GM04504 (cell line): ENCODE results near the gene DSC2.

Experiments used
- DNase-seq: peaks from one replicate; pipeline ENCODE4 v3.0.0-alpha.2; 2012; ENCODE audit warnings: low read depth

The DSC2 gene

GRCh38 chr18:31098878-31099277 lies 3.3 kb downstream of the DSC2 start:
- no peak for DNase-seq

- no peak for DNase-seq
Measured at GRCh38 chr18:31097666-31098065, 4.6 kb downstream of the DSC2 start.

GRCh38 chr18:31093880-31094279 lies 8.3 kb downstream of the DSC2 start:
- no peak for DNase-seq

GRCh38 chr18:31093294-31093693 lies 8.9 kb downstream of the DSC2 start:
- no peak for DNase-seq

GRCh38 chr18:31091350-31091749 lies 10.9 kb downstream of the DSC2 start:
- DNase-seq, result no peak

GRCh38 chr18:31088532-31088931 lies 13.7 kb downstream of the DSC2 start:
- DNase-seq, result no peak

- DNase-seq, result no peak
Measured at GRCh38 chr18:31079973-31080372, 22.2 kb downstream of the DSC2 start.

GRCh38 chr18:31077878-31078277 lies 24.3 kb downstream of the DSC2 start:
- DNase-seq, result no peak

GRCh38 chr18:31072175-31072574 lies 30.0 kb downstream of the DSC2 start:
- no peak for DNase-seq

- DNase-seq, result no peak
Measured at GRCh38 chr18:31070206-31070605, 32.0 kb downstream of the DSC2 start.

GRCh38 chr18:31066266-31066665 lies 36.0 kb downstream of the DSC2 start:
- no peak for DNase-seq

GRCh38 chr18:31065036-31065773 lies 37.0 kb downstream of the DSC2 start:
- no peak for DNase-seq

- no peak for DNase-seq
Measured at GRCh38 chr18:31064130-31064529, 38.1 kb downstream of the DSC2 start.

- no peak for DNase-seq
Measured at GRCh38 chr18:31061945-31062344, 40.3 kb downstream of the DSC2 start.

GRCh38 chr18:31058897-31059296 lies 43.3 kb downstream of the DSC2 start:
- no peak for DNase-seq

GRCh38 chr18:31057917-31058316 lies 44.3 kb downstream of the DSC2 start:
- DNase-seq, result no peak

- DNase-seq, result no peak
Measured at GRCh38 chr18:31057051-31057450, 45.2 kb downstream of the DSC2 start.

- DNase-seq, result no peak
Measured at GRCh38 chr18:31056296-31056695, 45.9 kb downstream of the DSC2 start.

GRCh38 chr18:31050635-31051034 lies 51.6 kb downstream of the DSC2 start:
- DNase-seq, result no peak

GRCh38 chr18:31049189-31049588 lies 53.0 kb downstream of the DSC2 start:
- no peak for DNase-seq

GRCh38 chr18:31048216-31048615 lies 54.0 kb downstream of the DSC2 start:
- no peak for DNase-seq

- DNase-seq, result no peak
Measured at GRCh38 chr18:31046916-31047315, 55.3 kb downstream of the DSC2 start.

- DNase-seq, result no peak
Measured at GRCh38 chr18:31045599-31045998, 56.6 kb downstream of the DSC2 start.

- no peak for DNase-seq
Measured at GRCh38 chr18:31044926-31045325, 57.3 kb downstream of the DSC2 start.
